SHP77 treated with DMSO at 0.1 percent for 48 hours (cell line): ENCODE measurements around the gene WNT5B.
"Not testable (repeated sequence)": the region's sequence is repeated elsewhere in the genome, so short reads cannot be mapped to it uniquely, and the experiment has no call there.

Experiments used
- DNase-seq: peaks from one replicate; lab custom pipeline; 2025; lab: John Stamatoyannopoulos, UW

WNT5B gene

DNA sequence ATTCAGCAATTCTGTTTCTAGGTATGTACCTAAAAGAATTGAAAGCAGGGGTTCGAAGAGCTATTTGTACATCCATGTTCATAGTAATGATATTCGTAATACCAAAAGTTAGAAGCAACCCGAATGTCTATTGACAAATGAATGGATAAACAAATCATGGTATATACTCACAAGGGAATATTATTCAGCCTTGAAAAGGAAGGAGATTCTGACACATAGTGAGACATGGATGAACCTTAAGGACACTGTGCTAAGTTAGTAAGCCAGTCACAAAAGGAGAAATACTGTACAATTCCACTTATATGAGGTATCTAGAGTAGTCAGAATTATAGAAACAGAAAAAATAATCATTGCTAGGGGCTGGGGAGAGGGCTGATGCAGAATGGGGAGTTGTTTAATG is 30.3 kb upstream of the WNT5B start:
- no peak for DNase-seq

DNA sequence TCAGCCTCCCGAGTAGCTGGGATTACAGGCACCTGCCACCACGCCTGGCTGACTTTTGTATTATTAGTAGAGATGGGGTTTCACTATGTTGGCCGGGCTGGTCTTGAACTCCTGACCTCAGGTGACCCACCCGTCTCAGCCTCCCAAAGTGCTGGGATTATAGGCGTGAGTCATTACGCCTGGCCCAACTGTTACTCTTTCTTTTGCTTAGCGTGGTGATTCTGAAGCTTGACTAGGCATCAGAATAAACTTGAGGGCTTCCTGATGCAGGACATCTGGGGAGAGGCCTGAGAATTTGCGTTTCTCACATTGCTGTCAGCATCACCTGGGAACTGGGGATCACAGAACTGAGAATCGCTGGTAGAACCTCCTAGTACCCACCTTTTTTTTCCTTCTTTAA is 26.3 kb upstream of the WNT5B start:
- DNase-seq = not testable (repeated sequence)

DNA sequence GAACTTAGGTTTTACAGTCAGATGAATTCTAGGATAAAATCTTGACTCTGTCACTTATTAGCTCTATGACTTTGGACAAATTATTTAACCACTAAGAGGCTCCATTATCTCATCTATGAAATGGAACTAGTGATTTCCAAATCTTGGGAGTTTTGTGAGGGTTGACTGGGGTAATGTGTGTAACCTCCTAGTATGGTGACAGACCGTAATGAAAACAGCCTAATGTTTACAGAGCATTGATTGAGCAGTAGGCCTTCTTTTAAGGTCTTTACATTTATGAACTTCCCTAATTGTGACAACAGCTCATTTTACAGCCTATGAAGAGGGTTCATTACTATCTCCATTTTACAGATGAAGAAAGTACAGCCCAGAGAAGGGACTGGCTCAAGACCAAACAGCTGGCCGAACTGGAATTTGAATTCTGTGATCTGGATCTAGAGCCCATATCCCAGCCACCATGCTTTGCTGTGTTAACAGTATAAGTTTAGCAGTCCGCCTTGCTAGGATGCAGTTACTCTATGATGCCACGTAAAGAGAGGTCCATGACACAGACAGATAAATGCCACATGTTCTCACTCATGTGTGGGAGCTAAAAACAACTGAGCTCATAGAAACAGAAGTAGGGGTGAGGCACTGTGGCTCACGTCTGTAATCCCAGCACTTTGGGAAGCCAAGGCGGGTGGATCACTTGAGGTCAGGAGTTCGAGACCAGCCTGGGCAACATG is 25.6 kb upstream of the WNT5B start:
- DNase-seq = no peak

DNA sequence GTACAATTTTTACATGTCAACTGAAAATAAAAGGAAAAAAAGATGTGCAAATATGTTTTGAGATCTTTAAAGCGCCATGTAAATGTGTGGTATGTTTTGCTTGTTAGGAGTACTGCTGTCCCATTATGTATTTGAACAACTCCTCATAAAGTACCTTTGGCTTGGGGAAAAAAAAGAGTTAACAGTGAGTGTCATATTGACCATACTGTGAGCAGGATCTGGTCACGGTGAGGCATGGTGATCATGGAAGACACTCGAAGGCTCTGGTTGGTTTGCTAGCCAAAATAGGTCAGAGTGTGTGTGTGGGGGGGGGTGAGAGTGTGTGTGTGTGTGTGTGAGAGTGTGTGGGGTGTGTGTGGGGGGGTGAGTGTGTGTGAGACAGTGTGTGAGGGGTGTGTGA is 24.6 kb upstream of the WNT5B start:
- DNase-seq = no peak

DNA sequence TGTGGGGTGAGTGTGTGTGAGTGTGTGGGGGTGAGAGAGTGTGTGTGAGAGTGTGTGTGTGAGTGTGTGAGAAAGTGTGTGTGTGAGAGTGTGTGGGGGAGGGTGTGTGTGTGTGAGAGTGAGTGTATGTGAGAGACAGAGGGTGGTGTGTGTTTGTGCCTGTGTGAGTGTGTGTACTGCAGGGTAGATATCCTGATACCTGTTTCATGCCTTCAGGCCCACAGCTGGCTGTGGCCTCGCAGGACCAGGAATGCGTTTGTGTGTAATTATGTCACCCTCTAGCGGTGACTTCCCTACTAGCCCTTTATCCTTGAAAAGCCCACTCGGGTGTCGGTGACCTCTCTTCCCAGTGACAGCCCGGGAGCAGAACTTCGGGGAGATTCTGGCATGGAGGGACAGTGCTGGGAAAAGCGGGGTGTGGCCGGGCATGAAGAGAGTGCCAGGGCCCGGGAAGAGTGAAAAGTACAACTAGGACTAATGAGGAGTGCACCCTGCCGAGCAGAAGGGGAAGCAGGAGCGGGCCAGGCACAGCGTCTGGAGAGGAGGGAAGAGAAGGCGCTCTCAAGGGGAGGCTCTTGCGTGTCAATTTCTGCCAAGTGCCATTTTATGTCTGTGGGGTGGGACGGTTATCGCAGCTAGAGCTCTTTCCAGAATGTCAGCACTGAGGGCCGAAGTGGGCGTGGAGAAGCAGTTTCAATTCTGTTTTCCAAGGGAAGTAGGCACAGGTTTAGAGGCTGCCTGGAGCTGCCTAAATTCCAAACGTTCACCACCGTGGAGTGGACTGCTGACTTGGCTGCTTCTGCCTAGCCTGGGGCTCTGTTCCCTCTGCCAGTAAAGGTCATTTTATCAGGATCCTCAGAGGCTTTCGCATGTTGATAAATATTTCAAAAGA is 23.7 kb upstream of the WNT5B start:
- DNase-seq = peak; percentile 21

DNA sequence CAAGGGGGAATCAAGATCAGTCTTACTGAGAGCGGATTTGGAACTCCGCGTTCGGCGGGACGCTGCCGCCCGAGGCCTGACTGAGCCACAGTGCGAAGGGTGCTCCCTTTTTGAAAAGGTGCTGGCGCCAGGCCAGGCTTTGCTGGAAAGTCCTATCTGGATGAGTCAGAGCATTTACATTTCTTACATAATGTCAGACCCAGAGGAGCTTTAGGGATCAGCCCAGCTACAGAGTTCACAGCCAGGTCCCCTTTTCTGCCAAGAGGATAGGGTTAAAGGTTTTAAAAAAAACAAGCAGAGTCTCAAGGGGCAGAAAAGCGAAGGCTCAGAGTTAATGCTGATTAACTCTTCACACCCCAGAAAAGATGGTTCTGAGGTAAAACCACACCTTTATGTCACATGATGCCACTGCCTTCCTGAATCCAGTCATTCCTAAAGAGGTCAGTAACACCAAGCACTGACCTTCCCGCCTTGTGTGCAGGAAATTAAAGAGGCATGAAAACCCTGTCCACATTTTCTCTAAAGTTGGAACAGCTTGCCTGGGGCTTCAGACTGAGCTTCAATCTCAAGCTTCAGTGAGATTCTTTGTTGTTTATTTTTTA is 22.9 kb upstream of the WNT5B start:
- peak; percentile 26 for DNase-seq

DNA sequence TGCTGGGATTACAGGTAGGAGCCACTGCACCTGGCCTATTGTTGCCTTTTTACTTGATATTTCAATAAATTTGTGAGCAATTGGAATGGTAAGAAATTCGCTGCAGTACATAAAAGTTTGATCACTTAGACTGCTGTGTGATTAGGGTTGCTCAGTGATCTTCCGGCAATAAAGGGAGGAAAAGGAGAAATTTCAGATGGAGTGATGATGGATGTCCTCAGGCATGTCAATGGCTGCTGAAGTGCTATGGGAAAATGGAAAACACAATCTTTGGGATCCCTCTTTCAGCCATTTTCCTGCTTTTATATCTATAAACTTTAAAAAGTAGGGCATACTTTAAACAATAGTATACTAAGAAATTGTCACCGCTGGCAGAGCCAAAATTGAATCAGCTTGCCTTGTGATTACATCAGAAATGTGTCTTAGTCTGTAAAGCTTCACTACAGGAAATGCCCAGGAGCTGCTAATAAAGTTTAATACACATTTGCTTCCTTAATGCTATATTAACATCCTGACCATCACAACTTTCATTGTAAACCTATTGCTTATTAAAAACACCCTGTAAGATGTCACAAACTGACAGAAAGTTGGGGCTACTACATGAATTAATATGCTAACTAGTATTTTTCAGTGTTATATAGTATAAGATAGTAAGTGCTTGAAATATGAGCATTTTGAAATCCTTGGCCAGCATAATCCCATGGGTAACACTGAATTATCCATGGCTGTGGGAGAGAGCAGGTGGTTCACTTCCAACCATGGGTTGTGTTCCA is 20.9 kb upstream of the WNT5B start:
- no peak for DNase-seq

DNA sequence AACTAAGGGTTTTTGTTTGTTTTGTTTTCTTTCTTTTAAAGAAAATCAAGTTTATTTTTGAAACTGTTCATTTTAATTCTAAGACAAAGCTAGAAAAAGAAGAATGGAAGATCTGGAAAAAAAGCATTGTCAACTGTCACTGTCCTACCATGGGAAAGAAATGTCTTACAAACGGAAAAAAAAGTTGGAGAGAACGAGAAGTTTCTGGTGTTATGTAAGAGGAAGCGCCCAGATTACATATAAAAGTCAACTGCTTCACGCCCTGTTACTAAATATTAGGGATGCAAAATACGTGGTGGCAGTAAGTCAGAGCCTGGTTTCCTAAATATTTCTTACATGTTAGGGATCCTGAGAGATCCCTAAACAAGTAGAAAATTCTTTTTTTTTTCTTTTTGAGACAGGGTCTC is 20.3 kb upstream of the WNT5B start:
- DNase-seq = no peak

DNA sequence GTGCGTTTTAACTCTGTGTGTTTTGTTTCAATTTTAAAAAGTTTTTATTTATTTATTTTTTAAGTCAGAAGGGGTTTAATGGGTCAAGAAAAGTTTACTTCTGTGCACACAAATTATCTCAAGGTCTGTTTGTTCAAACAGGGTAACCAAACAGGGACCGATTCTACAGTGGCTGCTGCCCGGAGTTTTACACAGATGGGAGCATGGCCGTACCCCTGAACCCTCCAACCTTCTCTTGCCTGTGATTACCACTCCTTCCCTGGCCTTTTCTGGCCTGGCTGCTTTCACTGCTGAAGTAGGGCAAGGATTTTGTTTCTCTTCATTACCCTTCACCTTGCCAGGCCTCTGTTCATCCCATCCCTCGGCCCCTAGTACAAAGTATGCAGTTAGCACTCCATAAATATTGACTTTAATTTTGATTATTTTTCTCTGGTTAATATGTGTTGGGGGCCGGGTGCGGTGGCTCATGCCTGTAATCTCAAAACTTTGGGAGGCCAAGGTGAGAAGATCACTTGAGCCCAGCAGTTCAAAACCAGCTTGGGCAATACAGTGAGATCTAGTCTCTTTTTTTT is 18.9 kb upstream of the WNT5B start:
- DNase-seq = no peak

DNA sequence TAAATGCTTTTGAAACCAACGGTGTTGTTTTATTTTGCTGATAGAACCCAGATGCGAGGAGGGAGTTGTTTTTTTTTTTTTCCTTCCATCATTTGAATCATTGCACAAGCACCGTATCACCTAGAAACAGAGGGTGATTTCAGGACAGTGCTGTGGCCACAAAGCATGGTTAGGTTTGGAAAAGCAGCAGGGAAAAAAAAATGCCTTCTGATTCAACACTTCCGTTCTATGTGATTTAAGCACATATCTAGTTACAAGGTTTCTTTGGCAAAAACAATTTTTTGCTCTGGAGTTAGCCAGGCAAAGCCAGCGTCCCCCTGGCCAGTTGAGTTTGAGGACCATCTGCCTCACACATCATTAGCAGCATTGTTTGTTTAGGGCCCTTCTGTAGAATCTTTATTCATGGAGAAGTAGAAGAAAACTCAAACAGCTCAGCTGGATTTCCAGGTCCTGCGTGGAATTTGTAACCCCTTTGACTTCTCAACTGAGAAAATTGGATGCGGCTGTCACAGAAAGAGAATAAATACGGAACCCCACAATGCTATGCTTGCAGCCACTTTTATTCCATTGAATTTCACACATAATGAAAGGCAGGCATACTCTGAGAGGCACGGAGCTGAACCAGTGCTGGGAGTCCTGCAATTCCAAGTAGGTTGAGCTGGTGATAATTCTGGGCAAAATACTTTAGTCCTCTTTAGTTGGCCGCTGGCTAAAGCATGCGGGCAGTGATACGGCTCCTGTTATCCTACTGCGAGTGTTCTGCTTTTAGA is 17.0 kb upstream of the WNT5B start:
- DNase-seq = no peak

DNA sequence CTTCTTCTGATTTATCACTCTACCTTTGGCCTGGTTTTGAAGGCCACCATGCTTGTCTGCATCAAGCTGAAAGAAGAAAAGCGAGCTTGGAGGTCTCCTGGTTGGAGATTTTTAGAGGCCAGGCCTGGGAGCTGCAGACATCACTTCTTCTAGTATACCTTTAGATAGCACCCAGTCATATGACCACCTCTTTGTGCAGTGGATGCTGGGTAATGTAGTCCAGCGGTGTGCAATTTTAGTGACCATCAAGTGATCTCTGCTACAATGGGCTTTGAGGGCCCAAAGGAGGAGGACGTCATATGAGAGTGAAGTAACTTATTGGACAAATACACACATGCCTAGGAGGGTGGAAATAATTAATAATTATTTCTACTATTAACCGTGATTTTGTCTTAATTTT is 15.2 kb upstream of the WNT5B start:
- DNase-seq = no peak

DNA sequence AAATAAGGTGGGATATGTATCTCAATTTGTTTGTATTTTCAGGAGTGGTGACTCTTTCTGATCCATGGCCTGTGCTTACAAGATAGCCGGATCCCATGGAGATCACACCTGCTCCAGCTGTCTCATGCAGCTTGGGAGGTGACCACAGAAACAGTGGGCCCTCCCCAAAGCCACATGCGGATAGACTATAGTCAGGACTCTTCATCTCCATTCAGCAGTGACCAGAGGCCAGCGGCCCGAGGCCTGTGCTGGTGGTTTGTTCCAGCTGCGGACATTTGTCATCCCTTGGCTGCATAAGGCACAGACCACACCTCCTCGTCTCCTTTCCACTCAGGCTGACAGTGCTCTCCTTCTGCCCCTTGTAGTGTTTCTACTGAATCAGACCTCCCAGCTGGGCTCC is 14.7 kb upstream of the WNT5B start:
- no peak for DNase-seq

DNA sequence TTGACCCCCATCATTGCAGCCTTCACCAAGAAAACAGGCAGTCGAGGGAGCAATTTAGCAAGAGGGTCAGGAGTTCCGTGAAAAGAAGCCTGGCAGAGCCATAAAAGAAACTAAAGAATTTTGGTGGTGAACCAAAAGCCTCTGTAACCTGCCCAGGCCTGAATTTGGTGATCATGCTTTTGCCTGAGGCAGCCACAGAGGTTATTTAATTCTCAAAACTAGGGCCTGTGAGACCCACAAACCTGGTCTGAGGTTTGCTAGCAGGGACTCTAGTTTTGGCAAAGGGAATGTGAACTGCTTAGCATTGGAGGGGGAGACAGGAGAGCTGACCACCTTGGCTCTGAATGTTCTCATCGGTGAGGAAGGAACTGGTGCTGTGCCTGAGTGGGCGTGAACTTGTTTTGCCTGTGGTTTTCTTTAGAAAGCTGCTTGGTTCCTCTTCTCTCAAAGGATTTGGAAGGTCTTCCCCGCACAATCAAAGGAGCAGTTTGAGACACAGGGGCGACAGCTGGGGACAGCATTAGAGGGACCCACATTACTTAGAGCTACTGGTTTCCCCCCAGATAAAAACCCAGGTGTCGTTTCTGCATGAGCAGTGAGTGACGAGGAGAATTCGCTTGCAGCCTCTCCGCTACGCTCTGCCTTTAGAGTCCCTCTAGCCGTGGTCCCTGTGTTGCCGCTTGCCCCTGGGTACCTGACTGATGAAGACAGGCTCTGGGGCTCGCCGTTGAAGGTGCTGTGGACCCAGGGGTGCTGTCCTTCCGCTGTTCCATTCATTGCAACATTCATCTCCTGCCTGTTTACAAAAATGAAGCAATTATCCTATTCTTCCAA is 12.6 kb upstream of the WNT5B start:
- no peak for DNase-seq

DNA sequence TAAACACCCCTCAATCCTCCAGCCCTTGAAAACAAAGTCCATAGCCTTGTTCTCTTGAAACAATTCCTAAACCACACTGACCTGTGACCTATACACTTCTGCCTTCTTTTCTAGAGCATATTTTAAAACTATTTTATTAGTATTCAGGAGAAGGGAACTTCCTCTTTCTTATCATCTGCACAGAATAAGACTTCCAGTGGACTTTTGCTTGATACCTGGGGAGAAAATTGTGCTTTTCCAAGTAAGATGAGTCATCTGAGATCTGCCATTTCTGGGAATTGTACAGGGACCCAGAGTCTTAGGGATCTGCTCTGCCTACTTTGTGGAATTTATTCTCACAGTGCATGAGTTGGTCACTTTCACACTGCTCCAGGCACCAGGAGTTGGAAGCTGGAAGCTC is 10.5 kb upstream of the WNT5B start:
- no peak for DNase-seq

DNA sequence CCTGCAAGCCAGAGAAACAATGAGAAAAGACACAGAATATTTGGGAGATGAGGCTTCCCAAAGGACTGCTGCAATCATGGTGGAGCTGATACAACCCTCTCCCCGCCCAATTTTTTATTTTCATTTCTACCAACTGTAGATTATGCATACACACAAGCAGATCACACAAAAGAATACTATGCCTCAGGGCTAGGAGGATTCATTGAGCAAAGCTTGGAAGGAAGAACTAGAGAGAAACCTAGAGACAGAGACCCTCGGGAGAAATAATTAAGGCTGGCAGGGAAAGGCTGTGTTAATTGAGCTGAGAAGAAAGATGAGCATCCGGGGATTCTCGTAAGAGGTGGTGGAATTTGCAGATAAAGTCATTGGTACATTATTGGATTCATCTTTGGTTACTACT is 9.9 kb upstream of the WNT5B start:
- no peak for DNase-seq

DNA sequence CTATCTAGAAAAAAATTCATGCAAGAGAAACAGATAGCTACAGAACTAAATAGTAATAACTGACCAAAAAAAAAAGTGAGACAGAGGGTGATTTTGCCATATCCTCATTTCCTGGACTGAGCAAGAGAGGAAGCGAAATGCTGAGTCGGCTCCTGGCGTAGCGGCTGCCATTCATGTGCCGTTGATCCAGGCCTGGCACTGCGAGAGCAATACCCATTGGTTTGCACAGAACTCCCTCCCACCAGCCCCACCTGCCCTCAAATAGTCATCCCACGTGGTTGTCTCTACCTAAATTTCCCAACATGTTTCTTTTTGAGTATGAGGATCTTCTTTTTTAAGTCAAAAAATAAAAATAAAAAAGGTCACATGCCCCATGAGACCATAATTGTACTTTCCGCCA is 9.4 kb upstream of the WNT5B start:
- no peak for DNase-seq

DNA sequence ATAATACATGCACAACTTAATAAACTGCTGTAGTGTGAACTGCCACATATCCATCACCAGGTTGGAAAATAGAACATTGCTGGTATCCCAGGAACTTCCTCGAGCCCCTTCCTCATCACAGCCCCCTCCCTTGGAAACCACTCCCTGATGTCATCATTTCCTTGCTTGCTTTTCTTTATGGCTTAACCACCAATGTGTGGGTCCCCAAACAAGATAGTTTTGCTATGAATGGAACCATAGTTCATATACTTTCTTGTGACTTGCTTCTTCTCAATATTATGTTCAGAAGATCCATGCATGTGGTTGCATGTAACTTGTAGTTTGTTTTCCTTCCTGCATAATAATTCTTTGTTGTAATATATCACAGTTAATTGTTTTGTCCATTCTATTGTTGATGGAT is 8.9 kb upstream of the WNT5B start:
- DNase-seq = no peak

DNA sequence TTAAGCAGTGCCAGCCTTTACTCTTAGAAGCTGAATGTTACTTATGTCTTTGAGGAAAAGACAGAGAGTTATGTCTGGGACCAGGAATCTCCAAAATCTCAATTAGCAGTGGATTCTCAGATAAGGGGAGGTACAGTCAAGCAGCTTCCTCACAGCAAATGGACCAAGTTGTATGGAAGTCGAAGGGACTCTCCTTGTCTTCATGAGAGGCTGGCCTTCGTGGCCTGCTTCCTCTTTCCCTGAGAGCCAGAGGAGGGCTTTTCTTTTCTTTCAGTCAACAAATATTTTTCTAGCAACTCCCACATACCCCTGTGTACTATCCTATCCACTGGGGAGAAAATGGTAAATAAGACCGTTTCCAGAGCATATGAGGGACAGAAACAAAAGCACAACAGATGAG is 6.6 kb upstream of the WNT5B start:
- DNase-seq = no peak

DNA sequence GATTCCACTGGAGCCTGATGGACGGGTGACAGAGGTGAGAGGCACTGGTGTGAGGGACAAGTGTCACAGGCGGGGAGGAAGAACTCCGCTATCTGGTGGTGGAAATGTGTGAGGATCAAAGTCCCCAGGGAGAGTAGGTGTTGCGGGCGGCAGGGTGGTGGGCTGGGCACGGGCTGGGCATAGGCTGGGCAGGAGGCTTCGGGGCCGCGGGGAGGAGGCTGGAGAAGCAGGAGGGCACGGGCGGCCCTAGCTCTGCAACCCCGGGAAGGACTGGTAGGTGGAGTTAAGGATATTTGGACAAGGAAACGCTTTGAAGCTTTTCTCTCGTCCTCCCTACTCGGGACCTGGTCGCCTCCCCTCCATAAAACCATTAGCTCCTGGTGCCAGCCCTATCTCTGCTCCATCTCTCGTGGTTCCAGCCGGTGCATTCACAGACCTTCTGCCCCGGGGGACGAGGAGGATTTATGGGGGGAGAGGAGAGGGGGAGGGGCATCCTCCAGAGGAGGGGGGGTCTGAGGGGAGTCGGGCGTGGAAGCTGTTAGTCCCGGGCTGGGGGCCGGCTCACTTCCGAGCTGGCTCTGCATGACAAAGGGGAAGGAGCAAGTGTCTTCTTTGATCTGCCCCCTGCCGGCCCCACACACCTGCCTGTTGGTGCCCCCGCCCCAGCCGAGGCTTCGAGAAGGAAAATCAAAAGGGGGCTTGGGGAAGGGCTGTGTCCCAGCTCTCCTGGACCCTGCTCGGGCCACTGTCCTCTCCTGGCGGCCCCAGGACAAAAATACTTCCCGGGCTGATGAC is 504 bp downstream of the WNT5B start:
- DNase-seq = no peak
